Duodenal mucosa (tissue), 2 donors: ENCODE results near the gene CC2D2A.

Experiments used
- H3K27ac ChIP-seq: one replicate; pipeline ENCODE4 v1.7.0; 2013; ENCODE audit warnings: low read depth, low read length
- H3K27me3 ChIP-seq, 2 donors: one replicate each; pipeline ENCODE4 v1.7.0; 2013; ENCODE audit warnings: low read length in 2 of 2, control low read depth in 1 of 2; ENCODE audit not compliant: insufficient read depth in 2 of 2, control insufficient read depth in 1 of 2
- H3K36me3 ChIP-seq, 2 donors: one replicate each; pipeline ENCODE4 v1.7.0; 2013; ENCODE audit warnings: low read length in 2 of 2, control low read depth in 1 of 2; ENCODE audit not compliant: insufficient read depth in 2 of 2, control insufficient read depth in 1 of 2
- H3K4me1 ChIP-seq, 2 donors: one replicate each; pipeline ENCODE4 v1.7.0; 2013; ENCODE audit warnings: low read length in 2 of 2, control low read depth in 1 of 2; ENCODE audit not compliant: insufficient read depth in 2 of 2, control insufficient read depth in 1 of 2
- H3K4me3 ChIP-seq, 2 donors: one replicate each; pipeline ENCODE4 v1.7.0; 2013; ENCODE audit warnings: low read length in 2 of 2, low read depth in 1 of 2
- H3K9ac ChIP-seq, 2 donors: one replicate each; pipeline ENCODE4 v1.7.0; 2013; ENCODE audit warnings: low read length in 2 of 2, low read depth in 1 of 2
- H3K9me3 ChIP-seq, 2 donors: one replicate each; pipeline ENCODE4 v1.7.0; 2013; ENCODE audit warnings: low read length in 2 of 2, control low read depth in 1 of 2; ENCODE audit not compliant: control insufficient read depth in 1 of 2

CC2D2A gene

DNA sequence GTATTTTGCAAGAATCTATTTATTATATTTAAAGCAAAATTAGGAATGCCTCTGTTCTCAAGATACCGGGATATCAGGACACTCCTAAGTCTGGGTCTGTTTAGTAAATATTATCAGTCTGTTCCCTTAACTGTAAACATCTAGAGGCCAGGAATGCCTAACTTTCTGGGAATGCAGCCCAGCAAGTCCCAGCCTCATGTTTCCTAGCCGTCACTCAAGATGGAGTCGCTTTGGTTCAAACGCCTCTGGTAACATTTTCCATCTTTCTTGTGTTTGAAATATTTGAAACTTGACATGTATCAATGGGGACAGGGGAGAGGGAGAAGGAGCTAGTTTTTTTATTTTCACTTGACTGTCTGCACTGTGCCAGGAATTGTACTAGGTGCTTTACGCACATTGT lies 100.1 kb downstream of the CC2D2A start:
- Histone ChIP-seq H3K9me3 (no peaks in the 10 kb centered on the region), H3K9ac (no peak overlapping the region), H3K27ac (no peak overlapping the region), H3K4me1 (no peaks in the 10 kb centered on the region), H3K27me3 (no peaks in the 10 kb centered on the region), H3K4me3 (no peak overlapping the region), H3K36me3 (peaks cover 3 to 21% of the 10 kb centered on the region in 2 donors)

GRCh38 chr4:15575966-15576365 lies 106.3 kb downstream of the CC2D2A start:
- no peaks in the 10 kb centered on the region for H3K9me3 ChIP-seq
- no peak overlapping the region for H3K9ac ChIP-seq
- H3K36me3 ChIP-seq: no peaks in the 10 kb centered on the region
- H3K27ac ChIP-seq: no peak overlapping the region
- no peaks in the 10 kb centered on the region for H3K4me1 ChIP-seq
- no peaks in the 10 kb centered on the region for H3K27me3 ChIP-seq
- no peak overlapping the region for H3K4me3 ChIP-seq

DNA sequence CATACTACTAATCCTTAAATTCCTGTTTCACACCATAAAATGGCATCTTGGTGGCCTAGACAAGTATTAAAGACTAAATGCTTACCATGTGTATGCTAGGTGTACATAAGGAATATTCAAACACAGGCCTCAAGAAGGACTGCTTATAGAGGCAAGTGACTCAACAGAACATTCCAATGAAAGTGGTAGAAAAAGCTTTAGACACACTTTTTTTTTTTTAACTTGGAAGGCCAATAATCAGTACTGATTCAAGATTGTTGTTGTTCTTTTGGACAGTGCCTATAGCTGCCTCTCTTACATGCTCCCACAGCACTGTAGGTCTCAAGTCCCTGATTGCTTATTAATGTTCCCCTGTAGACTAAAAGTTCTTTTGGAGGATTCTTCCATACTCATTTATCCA lies 107.8 kb downstream of the CC2D2A start:
- no peak overlapping the region for H3K4me3 ChIP-seq
- no peaks in the 10 kb centered on the region for H3K36me3 ChIP-seq
- H3K27me3 ChIP-seq: no peaks in the 10 kb centered on the region
- H3K4me1 ChIP-seq: no peaks in the 10 kb centered on the region
- no peaks in the 10 kb centered on the region for H3K9me3 ChIP-seq
- H3K9ac ChIP-seq: no peak overlapping the region
- H3K27ac ChIP-seq: no peak overlapping the region

GRCh38 chr4:15584785-15585184 lies 115.1 kb downstream of the CC2D2A start:
- H3K9ac ChIP-seq: no peak overlapping the region
- H3K36me3 ChIP-seq: no peaks in the 10 kb centered on the region
- H3K9me3 ChIP-seq: no peaks in the 10 kb centered on the region
- no peaks in the 10 kb centered on the region for H3K4me1 ChIP-seq
- no peaks in the 10 kb centered on the region for H3K27me3 ChIP-seq
- no peak overlapping the region for H3K4me3 ChIP-seq
- no peak overlapping the region for H3K27ac ChIP-seq

- no peak overlapping the region for H3K4me3 ChIP-seq
- H3K27ac ChIP-seq: no peak overlapping the region
- no peak overlapping the region for H3K9ac ChIP-seq
- no peaks in the 10 kb centered on the region for H3K9me3 ChIP-seq
- H3K36me3 ChIP-seq: no peaks in the 10 kb centered on the region
- H3K27me3 ChIP-seq: no peaks in the 10 kb centered on the region
- no peaks in the 10 kb centered on the region for H3K4me1 ChIP-seq
Observed at GRCh38 chr4:15585331-15585730, 115.6 kb downstream of the CC2D2A start.

DNA sequence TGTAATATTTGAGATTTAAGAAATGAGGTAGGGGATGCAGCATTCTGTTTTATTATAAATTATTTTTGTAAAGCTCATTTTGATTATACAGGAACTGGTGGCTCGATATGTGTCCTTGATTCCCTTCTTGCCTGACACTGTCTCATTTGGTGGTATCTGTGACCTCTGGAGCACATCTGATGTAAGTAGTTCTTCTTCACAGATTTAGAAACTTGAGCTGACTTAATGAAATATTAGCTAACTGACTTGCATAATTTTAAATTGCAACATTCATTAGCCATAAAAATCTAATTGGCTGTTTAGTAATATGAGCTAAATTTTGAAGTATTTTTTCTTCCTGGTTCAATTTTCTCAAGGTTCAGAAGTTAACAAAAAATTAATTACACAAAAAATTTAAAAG lies 116.4 kb downstream of the CC2D2A start:
- no peaks in the 10 kb centered on the region for H3K4me1 ChIP-seq
- no peak overlapping the region for H3K9ac ChIP-seq
- H3K27me3 ChIP-seq: no peaks in the 10 kb centered on the region
- H3K9me3 ChIP-seq: no peaks in the 10 kb centered on the region
- H3K36me3 ChIP-seq: no peaks in the 10 kb centered on the region
- H3K27ac ChIP-seq: no peak overlapping the region
- H3K4me3 ChIP-seq: no peak overlapping the region

GRCh38 chr4:15587649-15588048 lies 118.0 kb downstream of the CC2D2A start:
- no peak overlapping the region for H3K4me3 ChIP-seq

DNA sequence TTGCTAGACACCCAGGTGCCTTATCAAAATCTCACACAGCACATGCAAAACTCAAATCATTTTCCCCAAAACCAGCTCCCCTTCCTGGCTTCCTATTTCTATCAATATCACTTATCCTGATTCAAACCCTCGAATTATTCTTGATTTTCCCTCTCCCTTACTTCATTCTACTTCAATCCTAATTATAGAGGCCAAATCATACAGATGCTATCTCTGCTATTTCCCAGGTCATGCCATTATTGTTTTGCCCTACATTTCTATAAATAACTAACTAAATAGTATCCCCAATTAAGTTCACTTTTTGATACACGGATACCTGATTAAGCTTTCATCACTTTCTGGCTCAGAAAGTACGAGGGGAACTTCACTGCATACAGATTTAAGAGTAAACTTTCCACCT lies 123.1 kb downstream of the CC2D2A start:
- Histone ChIP-seq H3K9ac (no peak overlapping the region), H3K36me3 (peaks cover 0 to 8% of the 10 kb centered on the region in 2 donors), H3K4me3 (no peak overlapping the region), H3K4me1 (no peaks in the 10 kb centered on the region), H3K27ac (no peak overlapping the region), H3K27me3 (no peaks in the 10 kb centered on the region), H3K9me3 (no peaks in the 10 kb centered on the region)

More at GRCh38 chr4:15587649-15588048, 118.0 kb downstream of the CC2D2A start:
- H3K4me1 ChIP-seq: no peaks in the 10 kb centered on the region
- no peak overlapping the region for H3K27ac ChIP-seq
- H3K9me3 ChIP-seq: no peaks in the 10 kb centered on the region
- no peaks in the 10 kb centered on the region for H3K27me3 ChIP-seq
- no peak overlapping the region for H3K9ac ChIP-seq
- no peaks in the 10 kb centered on the region for H3K36me3 ChIP-seq

GRCh38 chr4:15598644-15599043 lies 129.0 kb downstream of the CC2D2A start:
- no peak overlapping the region for H3K4me3 ChIP-seq
- H3K4me1 ChIP-seq: no peaks in the 10 kb centered on the region

DNA sequence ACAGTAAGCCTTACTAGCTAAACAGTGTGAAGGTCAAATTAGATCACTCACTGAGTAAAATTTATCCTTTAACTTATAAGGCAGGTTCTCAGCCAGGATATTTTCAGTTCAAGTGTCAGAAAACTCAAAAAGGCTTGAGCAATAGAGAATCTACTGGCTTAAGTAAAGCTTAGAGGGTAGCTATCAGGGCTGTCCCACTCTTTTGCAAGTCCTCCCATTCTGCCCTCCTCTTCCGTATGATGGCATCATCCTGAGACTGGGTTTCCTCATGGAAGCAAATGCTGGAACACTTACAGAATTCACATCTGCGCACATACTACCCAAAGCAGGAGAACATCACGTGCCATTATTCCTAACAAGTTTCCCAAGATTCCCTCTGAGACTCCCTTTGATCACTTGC lies 130.5 kb downstream of the CC2D2A start:
- H3K27ac ChIP-seq: no peak overlapping the region
- no peak overlapping the region for H3K9ac ChIP-seq
- no peaks in the 10 kb centered on the region for H3K4me1 ChIP-seq
- peaks cover 0 to 23% of the 10 kb centered on the region in 2 donors for H3K36me3 ChIP-seq
- no peaks in the 10 kb centered on the region for H3K27me3 ChIP-seq
- H3K4me3 ChIP-seq: no peak overlapping the region
- H3K9me3 ChIP-seq: no peaks in the 10 kb centered on the region

More at GRCh38 chr4:15598644-15599043, 129.0 kb downstream of the CC2D2A start:
- Histone ChIP-seq H3K27me3 (no peaks in the 10 kb centered on the region), H3K9me3 (no peaks in the 10 kb centered on the region), H3K9ac (no peak overlapping the region), H3K27ac (no peak overlapping the region), H3K36me3 (peaks cover 0 to 17% of the 10 kb centered on the region in 2 donors)

GRCh38 chr4:15601862-15602261 lies 132.2 kb downstream of the CC2D2A start:
- Histone ChIP-seq H3K4me3 (no peak overlapping the region), H3K9ac (no peak overlapping the region), H3K9me3 (no peaks in the 10 kb centered on the region), H3K36me3 (peaks cover 0 to 28% of the 10 kb centered on the region in 2 donors), H3K27me3 (no peaks in the 10 kb centered on the region), H3K4me1 (no peaks in the 10 kb centered on the region), H3K27ac (no peak overlapping the region)
